A549 (cell line): ENCODE data around the gene ATP6V0E1. TPM values are rescaled to one million over a fixed set of nuclear protein-coding genes. Genes with fewer than 3 reads are reported as not detected.

ENCODE experiments used
- ATAC-seq, 2 experiments: fragments of 200-7000 bp in 1 of 2; fragments of >200 bp in 1 of 2; cut with Nextera tagmentation in 1 of 2; cut with Tn5 transposase in 1 of 2; 3 replicates each; pipeline versions ENCODE4 v1.8.0 to v1.9.1; 2018 to 2020; ENCODE audit warnings: mild to moderate bottlenecking in 1 of 2, moderate library complexity in 1 of 2
- CTCF ChIA-PET: fragments of 300-600 bp; sonication (Branson Sonifier 250); formaldehyde crosslinking; extraction: SDS; loops from one replicate; lab custom pipeline; 2021; ENCODE audit warnings: antibody characterized with exemption, inconsistent platforms; lab: Yijun Ruan, JAX
- POLR2A ChIA-PET: fragments of 350-600 bp; formaldehyde crosslinking; extraction: SDS; loops from one replicate; lab custom pipeline; 2021; ENCODE audit warnings: antibody characterized with exemption, inconsistent platforms; lab: Yijun Ruan, JAX
- DNase-seq, 2 experiments: peaks; one replicate each; pipeline versions ENCODE4 v3.0.0 to v3.0.0-alpha.2; 2011 to 2016; ENCODE audit warnings: low read depth in 1 of 2, low spot score in 1 of 2
- FAIRE-seq: peaks from 2 replicates; lab custom pipeline; 2011; peaks lifted over from hg19 to GRCh38; lab: Jason Lieb, UNC
- H3K27ac ChIP-seq, 2 experiments: fragments of >200 bp; sonication (Bioruptor Twin); formaldehyde crosslinking; 3 replicates each; pipeline ENCODE4 v1.5.1; 2016 to 2017
- H3K4me1 ChIP-seq: fragments of >200 bp; sonication (Bioruptor Twin); formaldehyde crosslinking; 3 replicates; pipeline ENCODE4 v1.6.1; 2016
- H3K4me2 ChIP-seq: fragments of >200 bp; sonication (Bioruptor Twin); formaldehyde crosslinking; 3 replicates; pipeline ENCODE4 v1.6.1; 2016
- H3K4me3 ChIP-seq: fragments of >200 bp; sonication (Bioruptor Twin); formaldehyde crosslinking; 3 replicates; pipeline ENCODE4 v1.5.1; 2016
- H3K9me3 ChIP-seq: fragments of >200 bp; sonication (Bioruptor Twin); formaldehyde crosslinking; 3 replicates; pipeline ENCODE4 v1.6.1; 2016
- CEBPB ChIP-seq, 2 experiments: fragments of >200 bp in 1 of 2; sonication (Bioruptor Twin) in 1 of 2; formaldehyde crosslinking in 1 of 2; IDR thresholded peaks; 2 replicates each; pipeline ENCODE4 v1.6.1; 2012 to 2016
- CHD2 ChIP-seq: fragments of 150-350 bp; IDR thresholded peaks from 2 replicates; pipeline ENCODE4 v1.6.1; 2014; ENCODE audit warnings: low read length; ENCODE audit not compliant: partially characterized antibody
- EHMT2 ChIP-seq: fragments of 200-600 bp; sonication (generic); IDR thresholded peaks from 2 replicates; pipeline ENCODE4 v1.6.1; 2016; ENCODE audit warnings: antibody characterized with exemption, low read depth, mild to moderate bottlenecking, moderate library complexity
- FOXS1 ChIP-seq: fragments of 250-450 bp; sonication (Bioruptor Pico); IDR thresholded peaks from 2 replicates; pipeline ENCODE4 v1.5.0; 2020; ENCODE audit warnings: mild to moderate bottlenecking, moderate library complexity
- JUN ChIP-seq, 2 experiments: fragments of >200 bp; sonication (Bioruptor Twin); formaldehyde crosslinking; IDR thresholded peaks; 2 replicates in 1 of 2; 3 replicates in 1 of 2; pipeline ENCODE4 v1.6.1; 2016 to 2017
- KDM5A ChIP-seq: fragments of 200-600 bp; sonication (generic); IDR thresholded peaks from 2 replicates; pipeline ENCODE4 v1.6.1; 2016; ENCODE audit warnings: antibody characterized with exemption, mild to moderate bottlenecking
- MAZ ChIP-seq: fragments of 150-350 bp; IDR thresholded peaks from 2 replicates; pipeline ENCODE4 v1.6.1; 2014; ENCODE audit warnings: antibody characterized with exemption, low read depth, low read length, borderline replicate concordance
- MYC ChIP-seq: IDR thresholded peaks from 2 replicates; pipeline ENCODE4 v1.6.1; 2012; ENCODE audit warnings: mild to moderate bottlenecking, inconsistent platforms, low read length, improper control_type of control experiment, borderline replicate concordance
- PHF8 ChIP-seq: fragments of 200-600 bp; sonication (generic); IDR thresholded peaks from 2 replicates; pipeline ENCODE4 v1.6.1; 2016; ENCODE audit warnings: low read depth, mild to moderate bottlenecking, antibody characterized with exemption, moderate library complexity, borderline replicate concordance
- POLR2A ChIP-seq: IDR thresholded peaks from 2 replicates; pipeline ENCODE4 v1.6.1; 2012; ENCODE audit warnings: mild to moderate bottlenecking, low read length
- POLR2AphosphoS2 ChIP-seq: conservative IDR thresholded peaks from 2 replicates; pipeline ENCODE4 v1.6.1; 2012; ENCODE audit warnings: low read length, improper control_type of control experiment, inconsistent platforms
- RCOR1 ChIP-seq: fragments of 150-350 bp; IDR thresholded peaks from 2 replicates; pipeline ENCODE4 v1.6.1; 2014; ENCODE audit warnings: antibody characterized with exemption, low read length, low read depth
- SMC3 ChIP-seq: fragments of >200 bp; sonication (Bioruptor Twin); formaldehyde crosslinking; IDR thresholded peaks from 3 replicates; pipeline ENCODE4 v1.6.1; 2018; ENCODE audit warnings: inconsistent platforms
- SREBF2 ChIP-seq: fragments of 450-650 bp; IDR thresholded peaks from 2 replicates; pipeline ENCODE4 v1.6.1; 2014; ENCODE audit warnings: mild to moderate bottlenecking, moderate library complexity
- TFCP2L1 ChIP-seq: fragments of 250-450 bp; sonication (Bioruptor Pico); IDR thresholded peaks from 2 replicates; pipeline ENCODE4 v1.5.0; 2021; ENCODE audit warnings: mild to moderate bottlenecking
- ZC3H11A ChIP-seq: fragments of 450-650 bp; IDR thresholded peaks from 2 replicates; pipeline ENCODE4 v1.6.1; 2014; ENCODE audit warnings: antibody characterized with exemption, mild to moderate bottlenecking
- WGBS: methylation state at CpG from one replicate; pipeline ENCODE4 v1.1.6; 2017; ENCODE audit errors: missing lambda C conversion rate; 5-methylcytosine and 5-hydroxymethylcytosine counted together
- polyA plus RNA-seq, 4 experiments: library from polyadenylated mRNA; depleted of rRNA in 3 of 4; stranded (reverse); fragments of >200 nt; fragmentation: RNase III in 1 of 4; extraction: RNeasy Plus Mini Kit Qiagen cat#74134 plus additional on column Dnase treatment in 1 of 4; gene quantifications; 2 replicates in 3 of 4; 3 replicates in 1 of 4; pipeline ENCODE4 v1.2.3, GENCODE V29; 2011 to 2017
- TF ChIP-seq, protein P1 (sequence below): fragments of 150-350 bp; IDR thresholded peaks from 2 replicates; pipeline ENCODE4 v1.6.1; 2014; ENCODE audit warnings: low read depth, mild to moderate bottlenecking, low read length
- TF ChIP-seq, protein P2 (sequence below): fragments of 250-450 bp; sonication (Bioruptor Pico); IDR thresholded peaks from 2 replicates; pipeline ENCODE4 v1.5.0; 2021; ENCODE audit warnings: mild to moderate bottlenecking, moderate library complexity, borderline replicate concordance
- TF ChIP-seq, protein P3 (sequence below): IDR thresholded peaks from 2 replicates; pipeline ENCODE4 v1.6.1; 2012
- TF ChIP-seq, protein P4 (sequence below): fragments of 200-600 bp; sonication (generic); IDR thresholded peaks from 2 replicates; pipeline ENCODE4 v1.6.1; 2016; ENCODE audit warnings: antibody characterized with exemption, mild to moderate bottlenecking, moderate library complexity
- TF ChIP-seq, protein P5 (sequence below): IDR thresholded peaks from 2 replicates; pipeline ENCODE4 v1.6.1; 2012; ENCODE audit warnings: low read depth, borderline replicate concordance

Gene ATP6V0E1
- polyA plus RNA-seq, 2 of the 4 experiments (the other 2 are of a cell fraction): 297 to 344 TPM

DNA sequence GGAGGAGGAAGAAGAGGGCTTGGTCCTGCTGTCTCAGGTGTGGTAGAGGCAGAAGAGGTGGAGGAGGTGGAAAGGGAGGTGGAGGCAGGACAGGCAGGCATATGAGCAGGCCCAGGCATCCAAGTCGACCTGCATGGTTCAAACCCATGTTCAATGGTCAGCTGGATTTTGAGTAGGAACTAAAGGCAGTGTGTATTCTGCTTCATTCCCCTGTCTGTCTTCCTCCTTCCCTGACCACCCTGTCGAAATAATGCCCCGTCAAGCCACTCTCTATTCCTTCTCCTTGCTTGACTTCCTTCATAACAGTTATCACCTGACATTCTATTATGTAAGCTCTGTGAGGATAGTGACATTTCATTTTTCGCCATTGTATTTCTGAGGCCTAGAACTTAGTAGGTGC, 34.8 kb downstream of the ATP6V0E1 start:
- ATAC-seq: no peak
- H3K4me3 ChIP-seq: no peak overlapping the region
- no peak overlapping the region for H3K4me2 ChIP-seq
- no peak for FAIRE-seq
- DNase-seq: no peak
- H3K27ac ChIP-seq: no peak overlapping the region
- CTCF ChIA-PET: interaction anchor here (1.7 kb wide), 1 partner anchor 126 kb away, joined by 5 read pairs; no protein-coding TSS in a partner anchor
- H3K9me3 ChIP-seq: no peaks in the 10 kb centered on the region
- WGBS: 94% methylated on average over 4 of the region's 4 CpGs
- peaks cover 23% of the 10 kb centered on the region for H3K4me1 ChIP-seq
- no peak for TF ChIP-seq CHD2
- TF ChIP-seq TFCP2L1: no peak
- TF ChIP-seq, protein P1, sequence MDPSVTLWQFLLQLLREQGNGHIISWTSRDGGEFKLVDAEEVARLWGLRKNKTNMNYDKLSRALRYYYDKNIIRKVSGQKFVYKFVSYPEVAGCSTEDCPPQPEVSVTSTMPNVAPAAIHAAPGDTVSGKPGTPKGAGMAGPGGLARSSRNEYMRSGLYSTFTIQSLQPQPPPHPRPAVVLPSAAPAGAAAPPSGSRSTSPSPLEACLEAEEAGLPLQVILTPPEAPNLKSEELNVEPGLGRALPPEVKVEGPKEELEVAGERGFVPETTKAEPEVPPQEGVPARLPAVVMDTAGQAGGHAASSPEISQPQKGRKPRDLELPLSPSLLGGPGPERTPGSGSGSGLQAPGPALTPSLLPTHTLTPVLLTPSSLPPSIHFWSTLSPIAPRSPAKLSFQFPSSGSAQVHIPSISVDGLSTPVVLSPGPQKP: no peak
- TF ChIP-seq SREBF2: no peak
- no peak for TF ChIP-seq SMC3
- no peak for TF ChIP-seq PHF8
- TF ChIP-seq POLR2AphosphoS2: no peak
- POLR2A ChIA-PET: no interaction called here

DNA sequence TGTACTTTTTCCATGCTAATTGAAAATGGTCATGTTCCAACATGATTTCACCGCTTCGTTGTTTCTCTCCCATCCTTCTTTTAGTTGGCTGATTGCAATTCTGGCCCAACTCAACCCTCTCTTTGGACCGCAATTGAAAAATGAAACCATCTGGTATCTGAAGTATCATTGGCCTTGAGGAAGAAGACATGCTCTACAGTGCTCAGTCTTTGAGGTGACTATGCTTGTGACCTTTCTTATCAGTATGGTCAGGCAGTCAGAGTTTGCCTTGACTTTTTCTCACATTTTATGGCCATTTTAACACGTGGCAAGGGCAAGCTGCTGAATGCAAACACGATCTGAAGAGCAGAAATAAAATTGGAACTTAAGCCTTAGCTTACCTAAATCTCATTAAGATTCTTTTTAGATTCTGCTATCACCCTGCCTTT, 36.6 kb downstream of the ATP6V0E1 start:
- ChIA-PET POLR2A (no interaction called here), CTCF (interaction anchor here (1.3 kb wide), 1 partner anchor 313 kb away, joined by 3 read pairs; no protein-coding TSS in a partner anchor)
- no peak for FAIRE-seq
- DNase-seq: no peak
- H3K27ac ChIP-seq: no peak overlapping the region
- H3K9me3 ChIP-seq: no peaks in the 10 kb centered on the region
- ATAC-seq: no peak
- TF ChIP-seq, protein P2, sequence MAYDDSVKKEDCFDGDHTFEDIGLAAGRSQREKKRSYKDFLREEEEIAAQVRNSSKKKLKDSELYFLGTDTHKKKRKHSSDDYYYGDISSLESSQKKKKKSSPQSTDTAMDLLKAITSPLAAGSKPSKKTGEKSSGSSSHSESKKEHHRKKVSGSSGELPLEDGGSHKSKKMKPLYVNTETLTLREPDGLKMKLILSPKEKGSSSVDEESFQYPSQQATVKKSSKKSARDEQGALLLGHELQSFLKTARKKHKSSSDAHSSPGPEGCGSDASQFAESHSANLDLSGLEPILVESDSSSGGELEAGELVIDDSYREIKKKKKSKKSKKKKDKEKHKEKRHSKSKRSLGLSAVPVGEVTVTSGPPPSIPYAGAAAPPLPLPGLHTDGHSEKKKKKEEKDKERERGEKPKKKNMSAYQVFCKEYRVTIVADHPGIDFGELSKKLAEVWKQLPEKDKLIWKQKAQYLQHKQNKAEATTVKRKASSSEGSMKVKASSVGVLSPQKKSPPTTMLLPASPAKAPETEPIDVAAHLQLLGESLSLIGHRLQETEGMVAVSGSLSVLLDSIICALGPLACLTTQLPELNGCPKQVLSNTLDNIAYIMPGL (CRISPR knock-in tag): no peak
- TF ChIP-seq SMC3 (no peak), CEBPB (IDR thresholded peaks at IDR 0.05) (no peak), MYC (no peak), KDM5A (no peak), FOXS1 (CRISPR knock-in tag) (no peak), MAZ (no peak), RCOR1 (no peak), POLR2A (no peak), JUN (IDR thresholded peaks at IDR 0.05) (no peak)
- peaks cover 20% of the 10 kb centered on the region for H3K4me1 ChIP-seq
- no peak overlapping the region for H3K4me2 ChIP-seq
- 89% methylated on average over 5 of the region's 5 CpGs for WGBS
- no peak overlapping the region for H3K4me3 ChIP-seq

DNA sequence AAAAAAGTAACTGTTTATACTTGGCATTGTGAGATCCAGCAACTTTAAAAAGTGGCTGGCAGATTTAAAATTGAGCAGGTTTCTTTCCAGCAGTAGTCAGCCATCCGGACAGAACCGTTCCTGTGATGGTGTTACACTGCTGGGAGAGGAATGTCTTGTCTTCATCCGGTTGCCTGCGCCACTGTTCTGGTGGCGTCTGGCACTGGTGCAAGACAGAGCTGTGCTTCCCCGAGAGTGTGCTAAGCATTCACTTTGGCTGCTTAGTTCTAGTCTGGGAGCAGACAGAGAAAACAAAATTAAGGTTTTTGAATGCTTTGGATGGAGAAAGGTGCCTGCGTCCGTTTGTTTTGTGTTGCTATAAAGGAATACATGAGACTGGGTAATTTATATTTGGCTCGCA, 37.1 kb downstream of the ATP6V0E1 start:
- Histone ChIP-seq H3K4me1 (peaks cover 15% of the 10 kb centered on the region), H3K4me3 (no peak overlapping the region)
- POLR2A ChIA-PET: no interaction called here
- 94% methylated on average over 9 of the region's 9 CpGs for WGBS
- CTCF ChIA-PET: interaction anchor here (1.3 kb wide), 1 partner anchor 313 kb away, joined by 3 read pairs; no protein-coding TSS in a partner anchor
- TF ChIP-seq, protein P3, sequence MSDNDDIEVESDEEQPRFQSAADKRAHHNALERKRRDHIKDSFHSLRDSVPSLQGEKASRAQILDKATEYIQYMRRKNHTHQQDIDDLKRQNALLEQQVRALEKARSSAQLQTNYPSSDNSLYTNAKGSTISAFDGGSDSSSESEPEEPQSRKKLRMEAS: no peak
- TF ChIP-seq, protein P4, sequence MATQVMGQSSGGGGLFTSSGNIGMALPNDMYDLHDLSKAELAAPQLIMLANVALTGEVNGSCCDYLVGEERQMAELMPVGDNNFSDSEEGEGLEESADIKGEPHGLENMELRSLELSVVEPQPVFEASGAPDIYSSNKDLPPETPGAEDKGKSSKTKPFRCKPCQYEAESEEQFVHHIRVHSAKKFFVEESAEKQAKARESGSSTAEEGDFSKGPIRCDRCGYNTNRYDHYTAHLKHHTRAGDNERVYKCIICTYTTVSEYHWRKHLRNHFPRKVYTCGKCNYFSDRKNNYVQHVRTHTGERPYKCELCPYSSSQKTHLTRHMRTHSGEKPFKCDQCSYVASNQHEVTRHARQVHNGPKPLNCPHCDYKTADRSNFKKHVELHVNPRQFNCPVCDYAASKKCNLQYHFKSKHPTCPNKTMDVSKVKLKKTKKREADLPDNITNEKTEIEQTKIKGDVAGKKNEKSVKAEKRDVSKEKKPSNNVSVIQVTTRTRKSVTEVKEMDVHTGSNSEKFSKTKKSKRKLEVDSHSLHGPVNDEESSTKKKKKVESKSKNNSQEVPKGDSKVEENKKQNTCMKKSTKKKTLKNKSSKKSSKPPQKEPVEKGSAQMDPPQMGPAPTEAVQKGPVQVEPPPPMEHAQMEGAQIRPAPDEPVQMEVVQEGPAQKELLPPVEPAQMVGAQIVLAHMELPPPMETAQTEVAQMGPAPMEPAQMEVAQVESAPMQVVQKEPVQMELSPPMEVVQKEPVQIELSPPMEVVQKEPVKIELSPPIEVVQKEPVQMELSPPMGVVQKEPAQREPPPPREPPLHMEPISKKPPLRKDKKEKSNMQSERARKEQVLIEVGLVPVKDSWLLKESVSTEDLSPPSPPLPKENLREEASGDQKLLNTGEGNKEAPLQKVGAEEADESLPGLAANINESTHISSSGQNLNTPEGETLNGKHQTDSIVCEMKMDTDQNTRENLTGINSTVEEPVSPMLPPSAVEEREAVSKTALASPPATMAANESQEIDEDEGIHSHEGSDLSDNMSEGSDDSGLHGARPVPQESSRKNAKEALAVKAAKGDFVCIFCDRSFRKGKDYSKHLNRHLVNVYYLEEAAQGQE: no peak
- TF ChIP-seq SREBF2 (no peak), MAZ (no peak), CEBPB (IDR thresholded peaks at IDR 0.05) (no peak), ZC3H11A (no peak), EHMT2 (no peak)
- TF ChIP-seq, protein P5, sequence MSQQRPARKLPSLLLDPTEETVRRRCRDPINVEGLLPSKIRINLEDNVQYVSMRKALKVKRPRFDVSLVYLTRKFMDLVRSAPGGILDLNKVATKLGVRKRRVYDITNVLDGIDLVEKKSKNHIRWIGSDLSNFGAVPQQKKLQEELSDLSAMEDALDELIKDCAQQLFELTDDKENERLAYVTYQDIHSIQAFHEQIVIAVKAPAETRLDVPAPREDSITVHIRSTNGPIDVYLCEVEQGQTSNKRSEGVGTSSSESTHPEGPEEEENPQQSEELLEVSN: no peak
- TF ChIP-seq, all 56 proteins: peak for 0
- Histone ChIP-seq H3K27ac (no peak overlapping the region), H3K9me3 (no peaks in the 10 kb centered on the region), H3K4me2 (no peak overlapping the region)
- DNase-seq (no peak), ATAC-seq (no peak), FAIRE-seq (no peak)
